ENCODE data around the gene HEATR5A. TPM values are rescaled to one million over a fixed set of nuclear protein-coding genes. Genes with fewer than 3 reads are reported as not detected.

Gene HEATR5A
- 14.9 to 19.2 TPM (median 17.5 TPM) in 5 replicates for total RNA-seq (2022; extraction: Qiagen RNA extraction)

GRCh38 chr14:31420319-31421111 lies at the start of gene HEATR5A:
HEATR5A (minus strand) TSS chr14:31420550; CDS start chr14:31402975, 17,575 bp downstream.

GRCh38 chr14:31456841-31457664 lies 36.7 kb upstream of the HEATR5A start, which contains the start of gene DTD2:
DTD2 (minus strand) TSS chr14:31457506; CDS start chr14:31457393, 113 bp downstream.

Other genes with a start within 250 kb of the HEATR5A start
- gene HECTD1, start 212.8 kb downstream of the HEATR5A start, total RNA-seq (2022; extraction: Qiagen RNA extraction): 55.0 to 88.4 TPM (median 62.2 TPM) in 5 replicates
- 11.8 to 20.7 TPM (median 15.1 TPM) in 5 replicates for gene DTD2, start 37.0 kb upstream of the HEATR5A start, total RNA-seq (2022; extraction: Qiagen RNA extraction)
- gene GPR33, start 67.5 kb upstream of the HEATR5A start, total RNA-seq (2022; extraction: Qiagen RNA extraction): not detected in 5 replicates
- gene NUBPL, start 140.9 kb upstream of the HEATR5A start, total RNA-seq (2022; extraction: Qiagen RNA extraction): 7.4 to 9.9 TPM (median 7.9 TPM) in 5 replicates

All from A549 treated with Hydrocortisone at 1 μM for 4 hours (cell line).